Stimulated activated CD4-positive, alpha-beta T cell treated with anti-CD3 and anti-CD28 coated beads, Interleukin-12 subunit alpha, Interleukin-12 subunit beta, amount 100 ng/mL, for 48 hours (primary cell): Measurements from ENCODE around the gene PLEKHH2.
"Not testable (repeated sequence)": the region's sequence is repeated elsewhere in the genome, so short reads cannot be mapped to it uniquely, and the experiment has no call there.

Experiments
- DNase-seq, 3 donors: peaks; one replicate each; pipeline ENCODE4 v3.0.0-alpha.2; 2020; ENCODE audit warnings: low read depth in 2 of 3, low spot score in 1 of 3

Gene PLEKHH2

GRCh38 chr2:43637030-43637803 lies at the start of gene PLEKHH2:
Gene PLEKHH2 (plus strand): TSS chr2:43637260. CDS start chr2:43644674, 7,414 bp downstream.
- DNase-seq: peak; percentile 84 to 95 (median 86)

GRCh38 chr2:43592443-43592842 lies 44.6 kb upstream of the PLEKHH2 start:
- DNase-seq: no peak

GRCh38 chr2:43593254-43593653 lies 43.8 kb upstream of the PLEKHH2 start:
- no peak for DNase-seq

- DNase-seq: no peak
These were observed 42.2 kb upstream of the PLEKHH2 start for GRCh38 chr2:43594875-43595274.

- peak; percentile 97 to 99 (median 98) for DNase-seq
These were observed 41.3 kb upstream of the PLEKHH2 start, which contains the start of gene THADA for GRCh38 chr2:43595603-43596412. Gene THADA (minus strand): TSS chr2:43596038. CDS start chr2:43592392, 3,646 bp downstream.

GRCh38 chr2:43600596-43600995 lies 36.5 kb upstream of the PLEKHH2 start:
- DNase-seq: not testable (repeated sequence)

- no peak for DNase-seq
These were observed 32.4 kb upstream of the PLEKHH2 start for GRCh38 chr2:43604674-43605073.

- DNase-seq: no peak
These were observed 31.9 kb upstream of the PLEKHH2 start for GRCh38 chr2:43605079-43605655.

GRCh38 chr2:43605851-43606250 lies 31.2 kb upstream of the PLEKHH2 start:
- DNase-seq: no peak

GRCh38 chr2:43609290-43609918 lies 27.7 kb upstream of the PLEKHH2 start:
- peak in 2 of 3 donors; percentile 34 to 43 for DNase-seq

GRCh38 chr2:43610361-43610760 lies 26.7 kb upstream of the PLEKHH2 start:
- DNase-seq: no peak

GRCh38 chr2:43611987-43612894 lies 24.8 kb upstream of the PLEKHH2 start:
- DNase-seq: peak; percentile 54 to 87 (median 59)

GRCh38 chr2:43612944-43613343 lies 24.1 kb upstream of the PLEKHH2 start:
- DNase-seq: no peak

- no peak for DNase-seq
These were observed 19.9 kb upstream of the PLEKHH2 start for GRCh38 chr2:43616967-43617680.

GRCh38 chr2:43619511-43619910 lies 17.5 kb upstream of the PLEKHH2 start:
- DNase-seq: no peak

- no peak for DNase-seq
These were observed 14.1 kb upstream of the PLEKHH2 start for GRCh38 chr2:43622931-43623451.

- no peak for DNase-seq
These were observed 5.3 kb upstream of the PLEKHH2 start for GRCh38 chr2:43631618-43632317.

- no peak for DNase-seq
These were observed 2.3 kb upstream of the PLEKHH2 start for GRCh38 chr2:43634604-43635306.
